ENCODE data around the gene SCYL2.

DNA sequence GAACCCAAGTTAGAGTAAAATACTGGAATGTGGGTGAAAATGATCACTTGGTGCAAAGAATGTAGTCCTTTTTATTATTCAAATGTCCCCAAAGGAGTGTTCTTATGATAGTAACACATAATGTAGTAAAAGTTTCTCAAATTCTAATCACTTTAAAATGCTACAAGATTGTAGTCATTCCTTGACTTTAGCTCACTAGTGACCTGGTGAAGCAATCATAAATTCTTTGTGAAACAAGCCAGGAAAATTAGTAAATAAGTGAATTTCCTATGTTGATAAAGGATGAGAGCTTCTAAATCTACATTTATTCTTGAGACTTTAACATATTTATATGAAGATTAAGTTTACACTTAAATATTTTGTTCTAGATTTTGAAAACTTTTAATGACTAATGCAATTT is 59.2 kb downstream of the SCYL2 start:
- TF ChIP-seq, protein P1, sequence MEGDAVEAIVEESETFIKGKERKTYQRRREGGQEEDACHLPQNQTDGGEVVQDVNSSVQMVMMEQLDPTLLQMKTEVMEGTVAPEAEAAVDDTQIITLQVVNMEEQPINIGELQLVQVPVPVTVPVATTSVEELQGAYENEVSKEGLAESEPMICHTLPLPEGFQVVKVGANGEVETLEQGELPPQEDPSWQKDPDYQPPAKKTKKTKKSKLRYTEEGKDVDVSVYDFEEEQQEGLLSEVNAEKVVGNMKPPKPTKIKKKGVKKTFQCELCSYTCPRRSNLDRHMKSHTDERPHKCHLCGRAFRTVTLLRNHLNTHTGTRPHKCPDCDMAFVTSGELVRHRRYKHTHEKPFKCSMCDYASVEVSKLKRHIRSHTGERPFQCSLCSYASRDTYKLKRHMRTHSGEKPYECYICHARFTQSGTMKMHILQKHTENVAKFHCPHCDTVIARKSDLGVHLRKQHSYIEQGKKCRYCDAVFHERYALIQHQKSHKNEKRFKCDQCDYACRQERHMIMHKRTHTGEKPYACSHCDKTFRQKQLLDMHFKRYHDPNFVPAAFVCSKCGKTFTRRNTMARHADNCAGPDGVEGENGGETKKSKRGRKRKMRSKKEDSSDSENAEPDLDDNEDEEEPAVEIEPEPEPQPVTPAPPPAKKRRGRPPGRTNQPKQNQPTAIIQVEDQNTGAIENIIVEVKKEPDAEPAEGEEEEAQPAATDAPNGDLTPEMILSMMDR (IDR thresholded peaks at IDR 0.05), result no peak
- TF ChIP-seq POLR2AphosphoS5 (IDR thresholded peaks at IDR 0.05), result no peak

Measured in esophagus muscularis mucosa (tissue), 3 donors.